ENCODE results near the gene CBX5.
"Not testable (repeated sequence)": the region's sequence is repeated elsewhere in the genome, so short reads cannot be mapped to it uniquely, and the experiment has no call there.

Gene CBX5

GRCh38 chr12:54265364-54265812 lies 14.5 kb downstream of the CBX5 start:
- no peak for DNase-seq (ENCODE audit: low spot score)

DNA sequence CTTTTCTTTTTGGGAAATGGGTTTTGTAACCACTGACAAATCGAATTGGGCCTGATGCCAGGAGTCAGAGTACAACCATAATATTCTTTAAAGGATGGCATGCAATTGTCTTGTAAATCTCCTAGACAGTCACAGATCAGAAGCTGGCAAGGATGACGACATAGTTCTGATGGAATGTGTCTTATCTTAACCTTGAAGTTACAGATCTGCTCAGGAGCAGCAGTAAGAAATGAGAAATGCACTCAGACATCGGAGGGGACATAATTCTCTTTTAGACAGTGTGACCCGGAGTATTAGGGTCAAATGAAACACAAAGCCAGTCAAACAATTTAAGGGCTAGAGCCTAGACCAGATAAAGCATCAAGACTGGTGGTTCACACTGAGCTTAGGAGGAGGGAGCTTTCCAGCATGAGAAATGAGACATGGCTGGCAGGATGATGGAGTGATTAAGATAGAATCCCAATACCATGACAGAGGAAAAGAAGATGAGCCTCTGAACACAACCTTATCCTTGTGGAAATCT lies 17.5 kb downstream of the CBX5 start:
- DNase-seq (ENCODE audit: low spot score) = peak; percentile 34

DNA sequence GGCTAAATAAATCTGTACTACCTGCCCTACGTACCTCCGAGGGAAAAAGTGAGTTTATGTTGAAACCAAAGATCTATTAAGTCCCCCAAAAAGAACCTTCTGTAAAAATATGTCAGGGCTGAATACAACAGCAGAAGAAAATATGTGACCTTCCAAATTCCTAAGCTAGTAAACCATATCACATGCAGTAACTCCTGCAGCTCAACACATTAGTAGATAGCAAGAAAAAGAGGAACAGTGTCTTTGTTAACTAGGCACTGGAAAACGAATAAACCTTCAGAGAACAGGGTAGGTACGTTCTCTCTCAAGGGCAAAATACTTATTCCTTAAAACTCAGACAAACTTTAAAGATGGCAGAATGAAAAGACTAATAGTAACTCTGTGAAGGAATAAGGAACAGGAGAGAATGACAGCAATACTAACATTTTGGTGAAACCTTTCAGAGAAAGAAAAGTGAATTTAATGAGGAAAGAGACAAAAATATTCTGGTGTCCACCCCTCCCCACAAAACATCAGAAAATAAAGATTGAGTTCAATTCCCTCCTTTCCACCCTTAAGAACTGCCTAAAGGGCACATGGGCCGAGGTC lies 18.0 kb downstream of the CBX5 start:
- DNase-seq (ENCODE audit: low spot score) = no peak

- peak; percentile 64 for DNase-seq (ENCODE audit: low spot score)
These were observed 20.5 kb downstream of the CBX5 start for GRCh38 chr12:54259194-54260011.

DNA sequence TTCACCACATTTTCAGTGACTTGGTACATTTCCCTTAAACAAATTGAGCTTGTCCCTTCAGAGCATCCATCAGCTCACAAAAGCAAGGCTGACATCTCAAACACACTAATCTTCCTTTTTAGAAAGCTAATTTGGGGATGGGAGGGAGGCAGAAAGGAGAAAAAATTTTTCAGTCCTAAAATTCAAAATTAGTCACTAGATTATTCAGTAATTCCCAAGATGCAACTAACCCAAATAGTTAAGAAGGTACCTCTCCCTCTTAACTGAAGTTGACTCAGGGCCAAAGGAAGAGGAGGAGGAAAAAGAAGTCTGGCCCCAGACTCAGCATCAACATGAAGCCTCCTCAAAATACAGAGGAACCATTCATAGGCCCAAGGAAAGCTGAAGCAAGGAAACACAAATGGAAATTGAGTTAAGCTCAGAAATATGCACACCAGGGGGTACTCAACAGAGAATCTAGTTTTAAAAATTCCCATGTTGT lies 21.7 kb downstream of the CBX5 start:
- DNase-seq (ENCODE audit: low spot score) = no peak

- DNase-seq (ENCODE audit: low spot score) = no peak
These were observed 22.6 kb downstream of the CBX5 start for GRCh38 chr12:54257332-54257731.

DNA sequence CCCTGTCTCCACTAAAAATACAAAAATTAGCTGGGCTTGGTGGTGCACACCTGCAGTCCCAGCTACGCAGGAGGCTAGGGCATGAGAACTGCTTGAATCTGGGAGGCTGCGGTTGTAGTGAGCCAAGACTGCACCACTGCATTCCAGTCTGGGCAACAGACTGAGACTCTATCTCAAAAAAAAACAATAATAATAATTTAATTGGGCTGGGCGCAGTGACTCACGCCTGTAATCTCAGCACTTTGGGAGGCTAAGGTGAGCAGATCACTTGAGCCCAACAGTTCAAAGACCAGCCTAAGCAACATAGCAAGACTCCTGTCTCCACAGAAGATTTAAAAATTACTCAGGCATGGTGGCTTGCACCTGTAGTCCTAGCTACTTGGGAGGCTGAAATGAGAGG lies 26.7 kb downstream of the CBX5 start:
- DNase-seq (ENCODE audit: low spot score) = no peak

DNA sequence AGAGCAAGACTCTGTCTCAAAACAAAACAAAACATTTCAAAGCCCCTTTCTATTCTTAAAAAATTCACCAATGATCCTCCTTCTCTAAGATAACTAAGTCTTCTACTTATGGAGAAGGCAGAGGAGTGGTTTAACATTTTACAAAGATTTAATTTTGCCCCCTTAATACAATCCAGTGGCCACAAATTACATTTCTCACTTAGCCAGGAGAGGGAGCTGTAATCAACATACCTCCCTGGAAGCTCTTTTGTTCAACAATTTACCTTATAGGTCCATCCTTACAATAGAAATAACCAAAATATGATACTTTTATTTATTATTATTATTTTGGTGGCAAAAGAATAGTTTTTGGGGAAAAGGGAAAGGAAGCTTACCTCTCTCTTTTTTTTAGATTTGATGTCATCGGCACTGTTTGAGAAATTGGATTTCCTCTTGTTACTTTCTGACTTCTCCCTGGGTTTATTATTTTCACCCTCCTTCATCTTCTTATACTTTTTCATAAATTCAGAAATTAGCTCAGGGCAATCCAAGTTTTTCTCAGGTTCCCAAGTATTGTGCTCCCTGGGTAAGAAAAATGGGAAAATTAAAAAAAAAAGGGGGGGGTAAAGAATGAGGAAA lies 28.1 kb downstream of the CBX5 start:
- DNase-seq (ENCODE audit: low spot score) = peak; percentile 61

GRCh38 chr12:54249489-54249888 lies 30.4 kb downstream of the CBX5 start:
- no peak for DNase-seq (ENCODE audit: low spot score)

DNA sequence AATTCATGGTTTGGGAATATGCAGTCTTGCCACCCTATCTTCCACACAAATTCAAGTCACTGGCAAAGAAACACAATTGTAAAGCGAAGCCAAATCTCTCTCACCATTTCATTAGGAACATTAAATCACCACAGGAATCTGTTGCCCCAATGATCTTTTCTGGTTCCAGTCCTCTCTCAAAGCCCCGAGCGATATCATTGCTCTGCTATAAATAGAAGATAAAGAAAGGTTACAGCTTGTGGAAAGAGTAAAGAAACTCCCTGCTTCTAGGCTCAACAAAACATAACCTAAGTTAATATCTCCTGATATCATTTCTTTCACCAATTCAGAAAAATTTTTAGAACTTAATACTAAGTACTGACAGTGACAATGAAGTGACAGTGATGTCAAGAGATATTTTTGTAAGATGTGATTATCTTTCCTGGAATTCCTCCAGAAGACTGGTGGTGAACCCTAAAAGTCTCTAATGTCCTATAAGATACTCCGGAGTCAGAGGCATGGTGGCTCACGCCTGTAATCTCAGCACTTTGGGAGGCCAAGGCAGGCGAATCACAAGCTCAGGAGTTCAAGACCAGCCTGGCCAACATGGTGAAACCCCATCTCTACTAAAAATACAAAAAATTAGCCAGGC lies 33.8 kb downstream of the CBX5 start:
- no peak for DNase-seq (ENCODE audit: low spot score)

DNA sequence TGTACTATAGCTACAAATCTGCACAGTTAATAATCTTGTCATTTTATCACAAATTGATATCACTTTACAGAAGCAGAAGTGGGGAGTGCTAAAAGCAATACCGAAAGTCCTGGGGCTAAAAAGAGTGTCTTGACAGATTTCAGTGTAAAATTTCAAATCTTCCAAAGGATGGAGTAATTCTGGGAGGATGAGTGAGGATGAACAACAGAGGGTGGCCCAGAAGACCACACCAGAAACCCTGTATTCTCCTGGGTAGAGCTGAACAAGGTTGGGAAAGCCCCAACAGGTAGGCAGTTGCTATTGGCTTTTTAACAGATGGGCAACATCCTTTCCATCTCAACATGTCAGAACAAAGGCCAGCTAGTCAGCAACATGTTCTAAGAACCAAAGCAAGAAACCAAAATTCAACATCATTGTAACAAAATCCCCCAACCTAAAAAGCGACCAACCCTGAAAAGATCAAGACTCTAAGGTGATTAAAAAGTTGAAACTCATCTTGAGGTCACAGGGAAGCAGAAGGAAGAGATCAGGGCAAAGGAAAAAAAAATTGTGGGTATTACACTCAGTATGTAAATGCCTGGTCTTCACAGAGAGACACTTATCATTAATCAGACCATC lies 38.8 kb downstream of the CBX5 start:
- DNase-seq (ENCODE audit: low spot score) = no peak

- no peak for DNase-seq (ENCODE audit: low spot score)
These were observed 39.8 kb downstream of the CBX5 start for GRCh38 chr12:54240129-54240528.

DNA sequence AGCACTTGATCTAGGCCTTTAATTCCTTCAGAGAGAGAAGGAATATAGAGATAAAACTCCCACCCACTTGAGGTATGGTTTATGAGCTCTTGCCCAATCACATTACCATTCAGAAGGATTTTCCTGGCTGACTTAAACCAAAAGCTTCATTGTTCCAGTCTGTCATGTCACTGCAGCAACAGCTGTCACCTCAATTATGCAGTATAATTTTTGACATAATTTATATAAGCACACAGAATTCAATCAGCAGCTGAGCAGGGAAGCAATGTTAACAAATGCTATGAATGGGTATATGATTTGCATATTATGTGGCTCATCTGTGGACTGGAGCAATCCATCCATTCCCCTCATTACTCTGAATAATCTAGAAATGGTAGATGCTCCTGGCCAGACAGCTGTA lies 40.3 kb downstream of the CBX5 start:
- DNase-seq (ENCODE audit: low spot score) = no peak

- no peak for DNase-seq (ENCODE audit: low spot score)
These were observed 41.4 kb downstream of the CBX5 start for GRCh38 chr12:54238531-54238930.

GRCh38 chr12:54232790-54233189 lies 47.1 kb downstream of the CBX5 start:
- DNase-seq (ENCODE audit: low spot score) = no peak

- DNase-seq (ENCODE audit: low spot score) = not testable (repeated sequence)
These were observed 48.7 kb downstream of the CBX5 start for GRCh38 chr12:54231269-54231668.

DNA sequence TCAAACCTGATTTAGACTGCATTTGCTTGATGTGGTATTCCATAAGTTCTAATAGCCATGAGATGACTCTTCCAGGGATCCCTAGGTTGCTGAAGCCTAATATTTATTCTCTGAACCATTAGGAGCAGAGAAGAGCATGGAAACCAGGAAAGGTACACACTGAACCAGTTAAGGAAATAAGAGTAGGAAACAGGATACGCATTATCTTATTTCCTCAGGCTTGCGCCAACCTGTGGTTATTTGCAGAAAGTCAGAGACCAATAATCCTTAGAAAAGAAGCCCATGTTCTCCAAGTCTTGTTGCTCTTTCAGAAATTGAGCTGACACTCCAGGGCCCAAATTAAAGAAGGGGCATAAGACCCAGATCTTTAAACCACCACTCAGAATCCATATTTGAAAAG lies 49.4 kb downstream of the CBX5 start:
- DNase-seq (ENCODE audit: low spot score) = no peak

DNA sequence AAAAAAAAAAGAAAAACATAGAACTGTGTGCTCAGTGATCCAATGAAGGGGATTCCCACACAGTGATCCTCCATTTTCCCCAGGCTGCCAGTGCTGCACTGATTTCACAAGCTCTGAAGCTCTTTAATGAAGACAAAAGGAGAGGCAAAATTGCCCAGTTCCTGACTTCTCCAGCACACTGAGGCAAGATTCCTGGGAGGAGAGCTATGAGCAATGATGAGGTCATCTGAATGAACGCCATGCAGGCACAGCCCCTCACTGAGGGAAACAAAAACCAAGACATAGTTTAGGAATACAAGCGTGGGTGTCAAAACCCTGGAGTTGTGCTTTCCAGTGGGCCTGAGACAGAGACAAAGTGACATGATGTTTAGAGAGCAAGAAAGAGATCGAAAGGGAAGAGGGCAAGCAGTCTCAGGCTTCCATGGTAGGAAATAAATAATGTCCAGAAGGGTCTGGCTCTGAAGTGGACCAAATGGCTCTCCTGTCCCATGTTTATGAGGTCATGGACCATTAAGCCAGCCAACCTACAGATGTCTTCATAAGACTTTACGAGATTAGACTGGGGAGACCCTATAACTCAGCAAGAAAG lies 50.2 kb downstream of the CBX5 start:
- DNase-seq (ENCODE audit: low spot score) = peak; percentile 52

DNA sequence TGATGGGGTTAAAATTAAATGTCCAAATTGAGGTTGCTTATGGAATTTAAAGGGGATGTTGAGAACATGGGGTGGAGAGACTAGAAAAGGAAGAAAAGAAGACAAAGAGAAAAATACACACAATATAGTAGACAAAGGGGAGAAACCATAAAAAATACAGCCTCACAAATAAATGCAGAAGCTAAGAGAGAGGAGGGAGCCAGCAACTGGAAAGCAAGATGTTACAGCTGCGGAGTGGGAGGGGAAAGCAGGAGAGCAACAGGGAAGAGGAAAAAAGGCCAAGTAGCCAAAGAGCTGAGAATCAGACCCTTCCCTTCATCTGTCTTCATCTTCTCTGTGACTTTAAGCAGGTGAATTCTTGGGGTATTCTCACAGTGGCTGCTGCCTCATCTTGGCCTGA lies 51.5 kb downstream of the CBX5 start:
- DNase-seq (ENCODE audit: low spot score) = no peak

- not testable (repeated sequence) for DNase-seq (ENCODE audit: low spot score)
These were observed 52.0 kb downstream of the CBX5 start for GRCh38 chr12:54227927-54228326.

DNA sequence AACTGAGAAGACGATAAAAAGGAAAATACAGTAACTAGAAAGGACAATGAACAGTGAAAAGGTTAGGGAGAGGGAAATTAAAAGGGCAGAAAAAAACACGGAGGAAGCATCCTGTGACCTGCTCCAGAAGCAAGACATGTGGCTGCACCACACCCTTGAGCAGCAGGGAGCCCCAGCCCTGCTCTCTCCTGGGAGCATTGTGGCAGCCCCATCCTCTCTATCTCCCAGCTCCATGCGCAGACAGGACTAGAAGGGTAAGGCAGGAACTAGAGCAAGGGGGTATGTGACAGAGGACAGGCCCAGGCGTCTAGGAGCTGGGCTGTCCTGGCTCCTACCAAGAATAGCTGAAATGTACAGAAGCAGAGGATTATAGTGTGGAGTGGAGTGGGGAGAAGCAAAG lies 52.5 kb downstream of the CBX5 start:
- DNase-seq (ENCODE audit: low spot score) = no peak

DNA sequence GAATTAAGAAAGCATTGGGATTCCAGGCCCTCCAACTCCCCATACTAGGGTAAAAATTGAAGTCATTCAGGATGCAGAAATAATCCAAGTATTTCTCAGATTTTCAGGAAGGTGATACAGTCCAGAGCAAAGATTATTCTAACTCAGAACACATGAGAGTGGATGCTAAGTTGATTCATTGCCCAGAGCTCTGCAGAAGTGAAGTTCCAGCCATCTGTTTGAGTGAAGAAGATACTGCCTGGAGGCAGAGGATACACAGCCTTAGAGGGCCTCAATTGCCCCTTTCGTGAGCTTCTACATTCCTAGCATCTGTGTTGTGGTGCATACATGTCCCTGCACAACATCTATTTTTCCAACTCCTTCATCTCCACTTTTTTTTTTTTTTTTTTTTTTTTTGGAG lies 54.3 kb downstream of the CBX5 start:
- no peak for DNase-seq (ENCODE audit: low spot score)

Measured in SW480 (cell line).